GM18508 (cell line): Measurements from ENCODE around the gene PTPRG.

Source experiments
- ATAC-seq: cut with Tn5 transposase; IDR thresholded peaks from one replicate; pipeline ENCODE4 v1.9.1; 2021; ENCODE audit warnings: moderate number of reproducible peaks; ENCODE audit not compliant: insufficient read depth, unreplicated experiment

Gene PTPRG

DNA sequence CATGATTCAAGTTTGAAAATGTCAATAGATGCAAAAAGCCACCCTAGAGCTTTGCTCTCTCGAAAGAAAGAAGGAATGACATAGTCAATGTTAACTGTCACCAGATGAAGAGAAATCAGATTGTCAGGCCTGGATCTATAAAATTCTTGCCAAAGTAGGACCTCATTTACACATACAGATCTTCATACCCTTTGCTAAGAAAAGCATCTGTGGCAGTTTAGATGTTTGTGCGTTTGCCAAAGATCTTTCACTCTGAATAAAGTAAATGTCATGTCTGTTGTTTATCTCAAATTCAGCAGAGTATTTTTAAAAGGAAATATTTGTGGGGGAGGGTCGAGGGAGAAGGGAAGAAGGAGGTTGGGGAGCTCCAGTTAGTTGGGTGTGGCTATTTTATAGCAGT, 692.6 kb downstream of the PTPRG start:
- no peak for ATAC-seq

DNA sequence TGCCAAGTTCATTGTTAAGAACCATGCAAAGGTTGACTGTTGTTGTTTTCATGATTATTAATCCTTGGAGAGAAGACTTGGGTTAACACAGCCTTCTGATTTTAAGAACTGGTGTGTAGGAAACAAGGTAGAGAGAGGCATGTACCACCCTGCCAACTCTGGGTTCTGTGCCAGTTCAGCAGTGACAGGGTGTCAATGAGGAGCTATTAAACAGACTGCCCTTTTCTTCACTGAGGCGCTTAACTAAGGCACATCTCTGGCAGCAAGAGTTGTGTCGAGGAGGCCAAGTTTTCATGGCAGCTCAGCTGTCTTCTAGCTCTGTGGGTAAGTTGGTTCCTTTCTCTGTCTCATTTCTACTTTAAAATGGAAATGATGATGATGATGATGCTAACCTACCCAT, 694.4 kb downstream of the PTPRG start:
- no peak for ATAC-seq

- ATAC-seq = no peak
Observed at GRCh38 chr3:62259924-62260323, 698.6 kb downstream of the PTPRG start.

DNA sequence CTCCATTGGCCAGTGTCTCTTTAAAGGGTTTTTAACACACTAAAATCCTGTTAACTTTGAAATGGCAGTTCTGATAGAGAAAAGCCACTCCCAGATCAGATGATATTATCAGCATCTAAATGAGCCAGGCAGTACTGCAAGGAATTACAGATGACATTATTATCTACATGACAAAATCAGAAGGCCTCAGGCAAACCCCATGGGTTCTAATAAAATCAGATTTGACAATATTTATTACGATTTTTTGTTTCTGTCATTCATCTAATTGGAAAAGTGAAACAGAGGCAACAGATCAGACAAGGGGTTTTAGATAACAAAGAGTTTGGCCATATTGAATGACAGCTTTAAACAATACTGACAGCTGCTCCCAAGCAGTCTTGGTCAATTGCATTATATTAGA, 699.3 kb downstream of the PTPRG start:
- no peak for ATAC-seq

- ATAC-seq = no peak
Observed at GRCh38 chr3:62261121-62261520, 699.8 kb downstream of the PTPRG start.

DNA sequence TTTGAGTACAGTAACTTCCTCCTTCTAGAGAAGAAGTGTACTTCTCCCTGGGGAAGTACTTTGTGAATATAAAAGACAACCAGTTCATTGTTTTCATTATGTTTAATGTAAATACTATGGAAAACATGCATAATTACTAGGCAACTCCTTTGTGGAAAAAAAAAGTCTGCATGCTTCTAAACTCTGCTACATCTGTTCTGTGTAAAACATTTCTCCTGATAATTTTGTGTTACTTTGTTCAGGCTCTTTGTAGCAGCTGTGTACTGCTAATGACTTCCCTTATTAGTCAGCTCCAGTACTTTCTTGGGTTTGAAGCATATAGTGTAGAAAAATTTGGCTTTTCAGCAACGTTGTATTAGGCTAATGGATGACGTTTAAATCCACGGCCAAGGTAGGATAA, 700.4 kb downstream of the PTPRG start:
- ATAC-seq = no peak

DNA sequence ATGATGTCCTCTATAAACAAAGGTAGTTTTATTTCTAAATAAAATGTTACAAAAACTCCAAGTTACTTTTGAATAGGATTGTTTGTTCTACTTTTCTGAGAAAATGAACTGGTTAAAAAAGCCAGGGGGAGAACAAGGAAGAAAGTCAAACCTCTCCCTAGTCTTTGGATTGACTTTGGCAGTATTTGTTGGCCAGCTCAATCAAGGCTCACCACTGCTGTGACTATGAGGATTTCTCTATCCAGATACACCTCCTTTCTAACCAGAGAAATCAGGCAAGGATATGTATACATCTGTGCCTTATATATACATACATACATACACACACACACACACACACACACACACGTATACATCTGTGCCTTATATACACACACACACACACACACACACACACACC, 704.2 kb downstream of the PTPRG start:
- ATAC-seq = no peak

DNA sequence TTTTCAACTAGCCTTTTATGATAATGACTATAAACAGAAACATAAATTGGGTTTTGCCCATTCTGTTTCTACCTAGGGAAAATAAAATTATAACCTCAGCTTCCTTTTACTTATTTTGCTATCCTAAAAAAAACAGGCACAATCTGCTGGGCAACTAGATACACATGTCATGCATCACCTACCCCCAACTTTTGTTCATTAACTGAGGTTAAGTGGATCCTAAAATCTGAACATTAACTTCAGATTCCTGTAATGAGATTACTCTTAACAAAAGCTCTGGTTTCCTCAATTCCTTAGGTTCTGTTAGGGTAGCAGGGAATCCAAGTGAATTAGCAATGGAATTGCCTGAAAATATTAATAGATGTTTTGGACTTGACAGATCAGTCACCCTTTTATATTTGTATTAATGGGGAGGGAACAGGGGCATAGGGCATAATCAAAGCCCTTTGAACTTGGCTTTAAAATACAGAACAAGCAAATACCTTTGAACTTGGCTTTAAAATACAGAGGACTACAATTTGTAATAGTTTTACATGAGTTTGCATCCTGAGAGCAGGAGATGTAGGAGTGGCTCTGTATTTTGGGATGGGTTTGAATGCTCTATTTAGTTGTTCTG, 705.4 kb downstream of the PTPRG start:
- ATAC-seq = no peak

GRCh38 chr3:62276658-62277180, 715.3 kb downstream of the PTPRG start:
- ATAC-seq = no peak

GRCh38 chr3:62277450-62277849, 716.1 kb downstream of the PTPRG start:
- no peak for ATAC-seq

DNA sequence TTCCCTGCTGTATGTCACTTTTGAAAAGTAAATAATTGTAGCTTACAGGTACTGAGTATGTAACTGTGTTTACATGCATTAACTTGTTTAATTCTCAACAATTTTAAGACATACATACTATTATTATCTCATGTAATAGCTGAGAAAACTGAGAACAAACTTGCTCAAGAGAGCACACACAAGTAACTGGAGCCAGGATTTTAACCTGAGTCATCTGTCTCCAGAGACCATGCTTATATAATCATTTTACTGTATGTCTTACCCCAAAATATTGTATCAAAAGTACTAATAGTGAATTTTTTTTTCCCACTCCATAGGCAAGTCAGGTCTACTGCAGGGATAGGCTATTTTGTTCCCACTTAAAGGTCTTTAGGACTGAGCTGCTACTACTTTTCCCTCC, 716.6 kb downstream of the PTPRG start:
- no peak for ATAC-seq

DNA sequence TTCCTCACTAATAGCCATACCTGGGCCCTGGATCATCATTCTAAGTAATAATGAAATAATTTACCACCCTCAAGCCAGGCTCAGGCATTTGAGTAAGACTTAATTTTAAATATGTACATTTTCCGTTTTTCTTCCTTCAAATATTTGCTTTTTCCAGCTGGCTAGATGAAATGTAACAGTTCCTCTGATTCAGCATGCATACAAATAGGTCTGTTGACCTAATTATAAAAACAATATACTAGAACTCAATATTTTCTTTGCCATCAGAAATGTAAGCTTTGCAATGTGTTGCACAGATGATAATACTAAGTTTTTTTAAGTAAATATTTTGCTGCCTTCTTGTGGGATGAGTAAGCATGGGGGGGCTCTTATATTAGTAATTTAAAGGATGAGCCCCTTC, 720.4 kb downstream of the PTPRG start:
- no peak for ATAC-seq

- ATAC-seq = no peak
Observed at GRCh38 chr3:62284442-62284841, 723.1 kb downstream of the PTPRG start.

- ATAC-seq = no peak
Observed at GRCh38 chr3:62287392-62287927, 726.1 kb downstream of the PTPRG start.

- no peak for ATAC-seq
Observed at GRCh38 chr3:62289922-62290321, 728.6 kb downstream of the PTPRG start.

DNA sequence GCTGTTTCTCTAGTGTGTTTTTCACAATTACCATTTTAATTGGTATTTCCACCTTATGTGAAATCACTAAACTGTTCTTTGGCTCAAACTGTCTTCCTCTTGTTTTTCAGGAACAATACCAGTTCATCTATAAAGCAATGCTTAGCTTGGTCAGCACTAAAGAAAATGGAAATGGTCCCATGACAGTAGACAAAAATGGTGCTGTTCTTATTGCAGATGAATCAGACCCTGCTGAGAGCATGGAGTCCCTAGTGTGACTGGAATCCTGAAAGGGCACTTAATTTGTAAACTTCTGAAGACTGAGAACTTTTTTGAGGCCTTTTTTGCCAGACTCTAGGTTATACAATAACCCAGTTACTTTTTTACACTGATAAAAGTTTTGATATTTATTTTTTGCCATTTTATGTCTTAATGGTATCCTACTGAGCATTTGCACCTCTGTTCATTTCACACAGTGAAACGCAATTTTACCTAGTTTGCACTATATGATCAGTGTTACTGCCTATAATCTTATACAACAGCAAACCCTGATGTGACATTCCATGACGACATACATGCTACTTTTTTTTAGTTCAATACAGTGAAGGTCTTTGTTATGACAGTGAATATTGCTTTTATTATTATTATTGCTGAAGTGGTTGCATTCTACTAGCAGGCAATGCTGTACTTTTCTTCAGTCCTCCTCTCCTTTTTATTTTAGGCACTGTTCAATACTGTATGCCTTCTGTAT, 731.8 kb downstream of the PTPRG start:
- ATAC-seq = no peak

DNA sequence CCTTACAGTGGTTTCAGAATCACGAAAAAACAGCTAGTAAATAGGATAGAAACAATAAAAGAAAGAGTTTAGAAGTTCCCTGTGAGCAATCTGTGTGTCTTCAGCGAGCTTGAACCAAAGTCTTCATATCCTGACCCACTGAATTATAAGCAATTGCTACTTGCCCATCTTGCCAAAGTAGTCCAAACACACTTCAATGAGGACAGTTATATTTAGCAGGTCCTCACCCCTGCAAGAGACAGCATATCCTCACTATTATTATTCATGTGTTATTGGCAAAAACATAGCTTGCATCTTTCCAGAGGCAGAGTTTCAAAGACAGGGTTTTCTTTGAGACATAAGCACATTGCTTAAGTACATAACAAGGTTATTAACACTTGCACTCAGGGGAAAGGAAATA, 734.2 kb downstream of the PTPRG start:
- ATAC-seq = no peak

DNA sequence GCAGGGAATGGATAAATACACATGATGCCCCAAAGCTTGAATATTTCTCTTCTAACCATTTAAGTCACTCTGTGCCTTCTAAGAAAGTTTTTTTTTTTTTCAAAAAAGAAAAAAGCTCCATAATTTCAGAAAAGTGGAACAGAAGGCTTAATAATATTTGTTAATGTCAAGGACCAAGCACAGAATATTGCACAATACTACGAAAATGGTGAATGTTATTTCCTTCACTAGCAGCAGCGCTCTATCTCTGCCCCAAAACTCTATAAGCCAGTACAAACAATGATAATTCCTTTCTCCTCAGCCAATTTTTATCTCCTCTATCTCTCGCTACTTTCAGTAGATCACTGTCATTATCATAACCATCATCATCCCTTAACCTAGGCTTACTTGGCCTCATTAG, 739.2 kb downstream of the PTPRG start:
- no peak for ATAC-seq

- ATAC-seq = no peak
Observed at GRCh38 chr3:62312201-62312600, 750.8 kb downstream of the PTPRG start.

DNA sequence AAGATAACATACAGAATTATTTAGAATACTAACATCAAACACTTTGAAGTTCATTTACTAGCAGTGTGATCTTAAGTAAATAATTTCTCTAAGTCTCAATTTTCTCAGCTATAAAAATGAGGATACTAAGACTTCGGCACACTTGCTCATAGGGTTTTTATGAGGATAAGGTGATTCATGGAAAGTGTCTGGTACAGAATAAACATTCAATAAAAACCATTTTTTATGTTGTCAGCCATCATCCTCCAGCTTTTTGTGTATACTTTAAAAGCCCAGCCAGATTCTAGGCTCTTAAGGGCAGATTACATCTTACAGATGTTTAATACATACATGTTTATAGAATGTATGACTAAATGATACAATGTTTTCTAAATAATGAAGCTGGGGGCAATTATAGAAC, 755.2 kb downstream of the PTPRG start:
- no peak for ATAC-seq

DNA sequence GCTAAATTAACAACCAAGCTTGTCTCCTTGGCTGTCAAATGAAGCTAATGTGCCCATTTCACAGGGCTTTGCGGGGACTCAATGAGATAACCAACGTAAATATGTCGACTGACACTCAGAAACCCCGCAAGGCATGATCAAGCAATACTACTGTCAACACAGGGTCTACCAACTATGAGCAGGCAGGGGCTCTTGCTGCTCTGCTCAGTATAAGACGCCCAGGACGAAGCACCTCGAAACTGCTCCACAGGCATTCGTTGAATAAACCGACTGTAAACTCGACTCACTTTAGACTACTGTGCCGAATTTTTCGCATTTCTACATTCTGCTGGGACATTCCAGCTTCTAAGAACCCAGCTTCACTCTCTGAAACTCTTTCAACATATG, 757.0 kb downstream of the PTPRG start:
- no peak for ATAC-seq
